Mononuclear cell (primary cell): Measurements from ENCODE around the gene CHST3. TPM values are rescaled to one million over a fixed set of nuclear protein-coding genes. Genes with fewer than 3 reads are reported as not detected.

ENCODE experiments used
- H3K27me3 ChIP-seq: 2 replicates; pipeline ENCODE4 v1.6.0; 2011; ENCODE audit warnings: low read length, control low read depth; ENCODE audit not compliant: insufficient read depth
- H3K4me1 ChIP-seq: 2 replicates; pipeline ENCODE4 v1.5.1; 2011; ENCODE audit warnings: mild to moderate bottlenecking, low read length, control low read depth; ENCODE audit not compliant: insufficient read depth
- H3K4me3 ChIP-seq: 2 replicates; pipeline ENCODE4 v1.5.1; 2011; ENCODE audit warnings: mild to moderate bottlenecking, low read length, moderate library complexity
- H3K9me3 ChIP-seq: 2 replicates; pipeline ENCODE4 v1.5.1; 2011; ENCODE audit warnings: low read depth, mild to moderate bottlenecking, control low read depth, low read length
- total RNA-seq: library from RNA; depleted of rRNA; stranded (reverse); fragments of >200 nt; gene quantifications from one replicate; pipeline ENCODE4 v1.2.3, GENCODE V29; 2012

Gene CHST3
- total RNA-seq, 1 donor, result under 0.01 TPM

- Histone ChIP-seq H3K27me3 (no peaks in the 10 kb centered on the region), H3K4me3 (no peak overlapping the region), H3K9me3 (no peaks in the 10 kb centered on the region), H3K4me1 (no peaks in the 10 kb centered on the region)
Measured at GRCh38 chr10:72001033-72001395, 36.8 kb downstream of the CHST3 start.

- H3K9me3 ChIP-seq, result no peaks in the 10 kb centered on the region
- no peak overlapping the region for H3K4me3 ChIP-seq
- no peaks in the 10 kb centered on the region for H3K4me1 ChIP-seq
- H3K27me3 ChIP-seq, result no peaks in the 10 kb centered on the region
Measured at GRCh38 chr10:72002354-72003295, 38.4 kb downstream of the CHST3 start.

- H3K4me3 ChIP-seq, result no peak overlapping the region
- no peaks in the 10 kb centered on the region for H3K27me3 ChIP-seq
- H3K9me3 ChIP-seq, result no peaks in the 10 kb centered on the region
- H3K4me1 ChIP-seq, result no peaks in the 10 kb centered on the region
Measured at GRCh38 chr10:72006026-72006425, 41.8 kb downstream of the CHST3 start.

GRCh38 chr10:72007246-72007892 lies 43.2 kb downstream of the CHST3 start:
- no peaks in the 10 kb centered on the region for H3K27me3 ChIP-seq
- H3K4me1 ChIP-seq, result no peaks in the 10 kb centered on the region
- no peak overlapping the region for H3K4me3 ChIP-seq
- no peaks in the 10 kb centered on the region for H3K9me3 ChIP-seq

GRCh38 chr10:72008096-72008981 lies 44.1 kb downstream of the CHST3 start:
- Histone ChIP-seq H3K27me3 (no peaks in the 10 kb centered on the region), H3K9me3 (no peaks in the 10 kb centered on the region), H3K4me3 (no peak overlapping the region), H3K4me1 (no peaks in the 10 kb centered on the region)

GRCh38 chr10:72009051-72009424 lies 44.8 kb downstream of the CHST3 start:
- H3K4me3 ChIP-seq, result no peak overlapping the region
- no peaks in the 10 kb centered on the region for H3K4me1 ChIP-seq

GRCh38 chr10:72009425-72010081 lies 45.4 kb downstream of the CHST3 start:
- Histone ChIP-seq H3K9me3 (no peaks in the 10 kb centered on the region), H3K4me1 (no peaks in the 10 kb centered on the region), H3K27me3 (no peaks in the 10 kb centered on the region), H3K4me3 (no peak overlapping the region)

More at GRCh38 chr10:72009051-72009424, 44.8 kb downstream of the CHST3 start:
- no peaks in the 10 kb centered on the region for H3K27me3 ChIP-seq
- no peaks in the 10 kb centered on the region for H3K9me3 ChIP-seq

GRCh38 chr10:72010234-72010973 lies 46.2 kb downstream of the CHST3 start:
- H3K4me3 ChIP-seq, result no peak overlapping the region
- H3K9me3 ChIP-seq, result no peaks in the 10 kb centered on the region
- no peaks in the 10 kb centered on the region for H3K4me1 ChIP-seq
- no peaks in the 10 kb centered on the region for H3K27me3 ChIP-seq

- no peaks in the 10 kb centered on the region for H3K27me3 ChIP-seq
- no peaks in the 10 kb centered on the region for H3K4me1 ChIP-seq
- no peak overlapping the region for H3K4me3 ChIP-seq
- no peaks in the 10 kb centered on the region for H3K9me3 ChIP-seq
Measured at GRCh38 chr10:72011016-72011415, 46.8 kb downstream of the CHST3 start.

- H3K9me3 ChIP-seq, result no peaks in the 10 kb centered on the region
- H3K27me3 ChIP-seq, result no peaks in the 10 kb centered on the region
- no peaks in the 10 kb centered on the region for H3K4me1 ChIP-seq
- H3K4me3 ChIP-seq, result no peak overlapping the region
Measured at GRCh38 chr10:72011468-72011867, 47.3 kb downstream of the CHST3 start.

- no peaks in the 10 kb centered on the region for H3K9me3 ChIP-seq
- no peaks in the 10 kb centered on the region for H3K27me3 ChIP-seq
- H3K4me1 ChIP-seq, result no peaks in the 10 kb centered on the region
- no peak overlapping the region for H3K4me3 ChIP-seq
Measured at GRCh38 chr10:72011976-72012512, 47.8 kb downstream of the CHST3 start.

GRCh38 chr10:72012796-72013195 lies 48.6 kb downstream of the CHST3 start:
- H3K9me3 ChIP-seq, result no peaks in the 10 kb centered on the region
- no peaks in the 10 kb centered on the region for H3K27me3 ChIP-seq
- H3K4me1 ChIP-seq, result no peaks in the 10 kb centered on the region
- H3K4me3 ChIP-seq, result no peak overlapping the region

- no peak overlapping the region for H3K4me3 ChIP-seq
- no peaks in the 10 kb centered on the region for H3K27me3 ChIP-seq
- H3K4me1 ChIP-seq, result no peaks in the 10 kb centered on the region
- H3K9me3 ChIP-seq, result no peaks in the 10 kb centered on the region
Measured at GRCh38 chr10:72013202-72013945, 49.2 kb downstream of the CHST3 start.
